H9 (cell line): ENCODE data around the gene SP8. TPM values are rescaled to one million over a fixed set of nuclear protein-coding genes. Genes with fewer than 3 reads are reported as not detected.

Source experiments
- DNase-seq: peaks from one replicate; pipeline ENCODE4 v3.0.0-alpha.2; 2017
- H2AFZ ChIP-seq: one replicate; pipeline ENCODE4 v1.6.1; 2013; ENCODE audit warnings: mild to moderate bottlenecking, low read length, control low read depth, moderate library complexity
- H2AK5ac ChIP-seq: 2 replicates; pipeline ENCODE4 v1.6.1; 2013; ENCODE audit warnings: low read length, control low read depth, mixed read lengths; ENCODE audit not compliant: insufficient read length
- H2BK120ac ChIP-seq: one replicate; pipeline ENCODE4 v1.6.1; 2013; ENCODE audit warnings: low read depth, mild to moderate bottlenecking, low read length, control low read depth, inconsistent platforms; ENCODE audit not compliant: poor library complexity, severe bottlenecking
- H2BK12ac ChIP-seq: 2 replicates; pipeline ENCODE4 v1.6.1; 2013; ENCODE audit warnings: low read length, control low read depth, mixed read lengths, low read depth; ENCODE audit not compliant: insufficient read length
- H2BK15ac ChIP-seq: 2 replicates; pipeline ENCODE4 v1.6.1; 2013; ENCODE audit warnings: low read depth, low read length, control low read depth
- H2BK20ac ChIP-seq: one replicate; pipeline ENCODE4 v1.6.1; 2013; ENCODE audit warnings: low read depth, mild to moderate bottlenecking, low read length, control low read depth, inconsistent platforms; ENCODE audit not compliant: poor library complexity, severe bottlenecking
- H2BK5ac ChIP-seq: 2 replicates; pipeline ENCODE4 v1.6.1; 2013; ENCODE audit warnings: low read length, control low read depth, mixed read lengths; ENCODE audit not compliant: insufficient read length
- H3K14ac ChIP-seq: 2 replicates; pipeline ENCODE4 v1.6.1; 2013; ENCODE audit warnings: low read length, control low read depth; ENCODE audit not compliant: insufficient read depth
- H3K18ac ChIP-seq: 2 replicates; pipeline ENCODE4 v1.6.1; 2013; ENCODE audit warnings: low read depth, mild to moderate bottlenecking, mixed read lengths, low read length, control low read depth; ENCODE audit not compliant: insufficient read length
- H3K23ac ChIP-seq: 2 replicates; pipeline ENCODE4 v1.6.1; 2013; ENCODE audit warnings: low read length, control low read depth, mixed read lengths, low read depth; ENCODE audit not compliant: insufficient read length
- H3K23me2 ChIP-seq: 2 replicates; pipeline ENCODE4 v1.6.1; 2013; ENCODE audit warnings: low read depth, mild to moderate bottlenecking, mixed read lengths, low read length, control low read depth; ENCODE audit not compliant: insufficient read length, poor library complexity, severe bottlenecking
- H3K27ac ChIP-seq: 2 replicates; pipeline ENCODE4 v1.5.1; 2013; ENCODE audit warnings: low read length, control low read depth, mixed read lengths, low read depth; ENCODE audit not compliant: insufficient read length
- H3K27me3 ChIP-seq: 2 replicates; pipeline ENCODE4 v1.6.1; 2013; ENCODE audit warnings: low read length, control low read depth, inconsistent platforms; ENCODE audit not compliant: insufficient read depth
- H3K4ac ChIP-seq: 2 replicates; pipeline ENCODE4 v1.6.1; 2013; ENCODE audit warnings: low read depth, mild to moderate bottlenecking, control low read depth, inconsistent platforms, low read length, moderate library complexity
- H3K4me1 ChIP-seq: 2 replicates; pipeline ENCODE4 v1.6.1; 2013; ENCODE audit warnings: low read length, control low read depth, inconsistent platforms; ENCODE audit not compliant: insufficient read depth
- H3K4me2 ChIP-seq: 2 replicates; pipeline ENCODE4 v1.6.1; 2013; ENCODE audit warnings: low read length, control low read depth, mixed read lengths; ENCODE audit not compliant: insufficient read length, insufficient read depth
- H3K56ac ChIP-seq: 2 replicates; pipeline ENCODE4 v1.6.1; 2013; ENCODE audit warnings: low read depth, mild to moderate bottlenecking, mixed read lengths, low read length, control low read depth; ENCODE audit not compliant: insufficient read length
- H3K79me1 ChIP-seq: 2 replicates; pipeline ENCODE4 v1.6.1; 2013; ENCODE audit warnings: low read depth, mild to moderate bottlenecking, moderate library complexity, low read length, control low read depth, inconsistent platforms; ENCODE audit not compliant: insufficient read depth, poor library complexity, severe bottlenecking
- H3K79me2 ChIP-seq: 2 replicates; pipeline ENCODE4 v1.6.1; 2013; ENCODE audit warnings: low read length, control low read depth, inconsistent platforms; ENCODE audit not compliant: insufficient read depth
- H3K9ac ChIP-seq: 2 replicates; pipeline ENCODE4 v1.6.1; 2013; ENCODE audit warnings: low read length, control low read depth, mixed read lengths; ENCODE audit not compliant: insufficient read length; ENCODE audit errors: extremely low read depth
- H3K9me3 ChIP-seq: one replicate; pipeline ENCODE4 v1.6.1; 2013; ENCODE audit warnings: low read depth, low read length, inconsistent platforms; ENCODE audit not compliant: control insufficient read depth
- H3T11ph ChIP-seq: one replicate; pipeline ENCODE4 v1.6.1; 2013; ENCODE audit warnings: mild to moderate bottlenecking, low read length, control low read depth, inconsistent platforms
- H4K20me1 ChIP-seq: one replicate; pipeline ENCODE4 v1.6.1; 2013; ENCODE audit not compliant: control insufficient read depth, insufficient read length, insufficient read depth
- H4K5ac ChIP-seq: 2 replicates; pipeline ENCODE4 v1.6.1; 2013; ENCODE audit warnings: low read depth, mild to moderate bottlenecking, mixed read lengths, low read length, control low read depth; ENCODE audit not compliant: insufficient read length
- H4K8ac ChIP-seq: replicated peaks from 2 replicates; pipeline ENCODE4 v1.6.1; 2013; ENCODE audit warnings: low read length, control low read depth, mixed read lengths, low read depth; ENCODE audit not compliant: insufficient read length
- H4K91ac ChIP-seq: 2 replicates; pipeline ENCODE4 v1.6.1; 2013; ENCODE audit warnings: low read depth, mild to moderate bottlenecking, moderate library complexity, mixed read lengths, low read length, control low read depth; ENCODE audit not compliant: insufficient read length
- H3K27ac Mint-ChIP-seq, 3 experiments: 2 replicates in 2 of 3; 3 replicates in 1 of 3; pipeline ENCODE4 v1.8.0; 2020 to 2021; ENCODE audit warnings: mixed read lengths in 3 of 3, mild to moderate bottlenecking in 1 of 3, moderate library complexity in 1 of 3
- H3K27me3 Mint-ChIP-seq: 2 replicates; pipeline ENCODE4 v1.8.0; 2021; ENCODE audit warnings: low read depth, mild to moderate bottlenecking, moderate library complexity, mixed read lengths
- H3K36me3 Mint-ChIP-seq, 3 experiments: 2 replicates in 2 of 3; 3 replicates in 1 of 3; pipeline ENCODE4 v1.8.0; 2020 to 2021; ENCODE audit warnings: low read depth in 3 of 3, mixed read lengths in 3 of 3; ENCODE audit not compliant: insufficient read depth in 1 of 3
- H3K4me1 Mint-ChIP-seq, 2 experiments: 2 replicates each; pipeline ENCODE4 v1.8.0; 2020; ENCODE audit warnings: mixed read lengths in 2 of 2
- H3K4me3 Mint-ChIP-seq, 2 experiments: 2 replicates in 1 of 2; 3 replicates in 1 of 2; pipeline ENCODE4 v1.8.0; 2020 to 2021; ENCODE audit warnings: mild to moderate bottlenecking in 2 of 2, mixed read lengths in 2 of 2, moderate library complexity in 1 of 2
- H3K9me3 Mint-ChIP-seq, 2 experiments: 2 replicates in 1 of 2; 3 replicates in 1 of 2; pipeline ENCODE4 v1.8.0; 2020; ENCODE audit warnings: mild to moderate bottlenecking in 2 of 2, mixed read lengths in 2 of 2, moderate library complexity in 1 of 2
- WGBS: extraction: QIAGEN DNeasy Blood & Tissue Kit; methylation state at CpG from one replicate; pipeline ENCODE4 v1.1.7; 2013; ENCODE audit warnings: missing lambda C conversion rate, low lambda C conversion rate, mixed read lengths; ENCODE audit not compliant: insufficient read length; ENCODE audit errors: extremely low coverage; 5-methylcytosine and 5-hydroxymethylcytosine counted together
- total RNA-seq: library from RNA; stranded (reverse); gene quantifications from 2 replicates; pipeline ENCODE4 v1.2.1, GENCODE V29; 2021
- TF ChIP-seq, protein P1 (sequence below): fragments of 200-600 bp; sonication (generic); conservative IDR thresholded peaks from 3 replicates; pipeline ENCODE4 v1.8.0; 2021; ENCODE audit warnings: antibody characterized with exemption, mild to moderate bottlenecking

SP8 gene
- total RNA-seq, 1 experiment from 2014 or later: 3.5 TPM

GRCh38 chr7:20826243-20826642 is 39.6 kb upstream of the SP8 start:
- H3K27ac Mint-ChIP-seq: peak overlapping the region in 1 of 3 experiments; percentile 65; a peak in 3 of 7 replicates
- Histone ChIP-seq H2BK5ac (no peak overlapping the region), H3K79me2 (no peaks in the 10 kb centered on the region), H2AFZ (no peak overlapping the region), H4K20me1 (no peaks in the 10 kb centered on the region), H4K5ac (no peak overlapping the region), H3K4me2 (no peak overlapping the region), H3K27ac (no peak overlapping the region), H3K27me3 (no peaks in the 10 kb centered on the region), H3K56ac (no peak overlapping the region), H4K8ac (no peak overlapping the region), H2BK20ac (no peak overlapping the region), H3K79me1 (no peaks in the 10 kb centered on the region), H3T11ph (no peak overlapping the region), H3K23me2 (no peaks in the 10 kb centered on the region), H3K23ac (no peak overlapping the region), H3K9me3 (no peaks in the 10 kb centered on the region), H3K4ac (no peak overlapping the region), H2BK12ac (no peak overlapping the region), H2BK120ac (no peak overlapping the region), H2BK15ac (no peak overlapping the region), H4K91ac (no peak overlapping the region), H2AK5ac (no peak overlapping the region), H3K4me1 (no peaks in the 10 kb centered on the region; the same call in 1 of the 2 replicates), H3K18ac (no peak overlapping the region), H3K9ac (no peak overlapping the region), H3K14ac (no peak overlapping the region)
- TF ChIP-seq, protein P1, sequence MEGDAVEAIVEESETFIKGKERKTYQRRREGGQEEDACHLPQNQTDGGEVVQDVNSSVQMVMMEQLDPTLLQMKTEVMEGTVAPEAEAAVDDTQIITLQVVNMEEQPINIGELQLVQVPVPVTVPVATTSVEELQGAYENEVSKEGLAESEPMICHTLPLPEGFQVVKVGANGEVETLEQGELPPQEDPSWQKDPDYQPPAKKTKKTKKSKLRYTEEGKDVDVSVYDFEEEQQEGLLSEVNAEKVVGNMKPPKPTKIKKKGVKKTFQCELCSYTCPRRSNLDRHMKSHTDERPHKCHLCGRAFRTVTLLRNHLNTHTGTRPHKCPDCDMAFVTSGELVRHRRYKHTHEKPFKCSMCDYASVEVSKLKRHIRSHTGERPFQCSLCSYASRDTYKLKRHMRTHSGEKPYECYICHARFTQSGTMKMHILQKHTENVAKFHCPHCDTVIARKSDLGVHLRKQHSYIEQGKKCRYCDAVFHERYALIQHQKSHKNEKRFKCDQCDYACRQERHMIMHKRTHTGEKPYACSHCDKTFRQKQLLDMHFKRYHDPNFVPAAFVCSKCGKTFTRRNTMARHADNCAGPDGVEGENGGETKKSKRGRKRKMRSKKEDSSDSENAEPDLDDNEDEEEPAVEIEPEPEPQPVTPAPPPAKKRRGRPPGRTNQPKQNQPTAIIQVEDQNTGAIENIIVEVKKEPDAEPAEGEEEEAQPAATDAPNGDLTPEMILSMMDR: no peak
- peaks cover 29 to 31% of the 10 kb centered on the region in 2 experiments for H3K4me1 Mint-ChIP-seq
- H3K36me3 Mint-ChIP-seq: no peaks in the 10 kb centered on the region; a peak in 1 of 7 replicates
- no CpG with 5 or more reads among the region's 3 CpGs for WGBS
- no peak overlapping the region for H3K4me3 Mint-ChIP-seq
- H3K9me3 Mint-ChIP-seq: peaks cover 0 to 3% of the 10 kb centered on the region in 2 experiments; a peak in 2 of 5 replicates
- no peak for DNase-seq
- H3K27me3 Mint-ChIP-seq: no peaks in the 10 kb centered on the region
